ENCODE measurements around the gene ADGRD1.

DNA sequence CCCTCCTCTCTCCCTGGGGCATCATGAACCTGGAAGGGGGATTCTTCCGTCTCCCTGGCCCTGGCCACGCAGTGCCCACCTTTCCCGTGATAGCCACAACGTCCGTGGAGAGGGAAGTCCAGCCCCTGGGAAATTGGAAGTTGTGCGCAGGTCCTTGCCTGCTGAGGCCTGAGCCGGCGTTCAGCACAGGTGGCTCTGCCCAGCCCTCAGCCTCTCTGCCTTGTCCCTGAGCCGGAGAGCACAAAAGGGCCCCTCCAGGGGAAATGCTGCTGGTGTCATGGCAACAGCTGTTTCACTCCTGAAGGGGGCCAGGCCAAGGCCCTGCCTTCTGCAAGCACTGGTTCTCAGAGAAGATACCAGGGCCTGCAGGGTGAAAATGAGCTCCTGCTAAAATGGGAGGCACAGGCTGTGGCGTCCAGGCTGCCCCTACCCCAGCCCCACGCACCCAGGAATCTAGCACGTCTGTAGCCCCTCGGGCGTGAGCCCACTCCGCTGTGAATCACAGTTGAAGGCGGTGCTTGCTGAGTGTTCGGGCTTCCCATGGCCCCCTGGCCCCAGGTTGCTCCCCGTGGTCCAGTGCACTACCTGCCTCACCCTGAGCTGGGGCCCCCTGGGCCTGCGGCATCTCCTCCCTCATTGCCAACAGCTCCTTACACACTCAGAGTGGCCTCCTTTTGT, 149.4 kb downstream of the ADGRD1 start:
- TF ChIP-seq, protein P1, sequence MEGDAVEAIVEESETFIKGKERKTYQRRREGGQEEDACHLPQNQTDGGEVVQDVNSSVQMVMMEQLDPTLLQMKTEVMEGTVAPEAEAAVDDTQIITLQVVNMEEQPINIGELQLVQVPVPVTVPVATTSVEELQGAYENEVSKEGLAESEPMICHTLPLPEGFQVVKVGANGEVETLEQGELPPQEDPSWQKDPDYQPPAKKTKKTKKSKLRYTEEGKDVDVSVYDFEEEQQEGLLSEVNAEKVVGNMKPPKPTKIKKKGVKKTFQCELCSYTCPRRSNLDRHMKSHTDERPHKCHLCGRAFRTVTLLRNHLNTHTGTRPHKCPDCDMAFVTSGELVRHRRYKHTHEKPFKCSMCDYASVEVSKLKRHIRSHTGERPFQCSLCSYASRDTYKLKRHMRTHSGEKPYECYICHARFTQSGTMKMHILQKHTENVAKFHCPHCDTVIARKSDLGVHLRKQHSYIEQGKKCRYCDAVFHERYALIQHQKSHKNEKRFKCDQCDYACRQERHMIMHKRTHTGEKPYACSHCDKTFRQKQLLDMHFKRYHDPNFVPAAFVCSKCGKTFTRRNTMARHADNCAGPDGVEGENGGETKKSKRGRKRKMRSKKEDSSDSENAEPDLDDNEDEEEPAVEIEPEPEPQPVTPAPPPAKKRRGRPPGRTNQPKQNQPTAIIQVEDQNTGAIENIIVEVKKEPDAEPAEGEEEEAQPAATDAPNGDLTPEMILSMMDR (IDR thresholded peaks at IDR 0.05) = no peak
- no peak for TF ChIP-seq POLR2A (IDR thresholded peaks at IDR 0.05)
